ENCODE results near the gene MERTK. TPM values are rescaled to one million over a fixed set of nuclear protein-coding genes. Genes with fewer than 3 reads are reported as not detected.
"Not testable (repeated sequence)": the region's sequence is repeated elsewhere in the genome, so short reads cannot be mapped to it uniquely, and the experiment has no call there.

MERTK gene
- total RNA-seq, 1 donor from 2014 or later: 6.6 TPM

GRCh38 chr2:112023707-112024106 lies 125.3 kb downstream of the MERTK start:
- intact Hi-C loops (cut with DNase I): no loop called here
- DNase-seq (ENCODE audit: missing footprints) (no peak), ATAC-seq (no peak)

- intact Hi-C loops (cut with DNase I): no loop called here
- DNase-seq (ENCODE audit: missing footprints): no peak
- ATAC-seq: no peak
Observed at GRCh38 chr2:112024231-112024630, 125.8 kb downstream of the MERTK start.

- no peak for ATAC-seq
- DNase-seq (ENCODE audit: missing footprints): no peak
- intact Hi-C loops (cut with DNase I): no loop called here
Observed at GRCh38 chr2:112024896-112025491, 126.6 kb downstream of the MERTK start.

GRCh38 chr2:112026509-112026908 lies 128.1 kb downstream of the MERTK start:
- DNase-seq (ENCODE audit: missing footprints) (no peak), ATAC-seq (no peak)
- intact Hi-C loops (cut with DNase I): no loop called here

DNA sequence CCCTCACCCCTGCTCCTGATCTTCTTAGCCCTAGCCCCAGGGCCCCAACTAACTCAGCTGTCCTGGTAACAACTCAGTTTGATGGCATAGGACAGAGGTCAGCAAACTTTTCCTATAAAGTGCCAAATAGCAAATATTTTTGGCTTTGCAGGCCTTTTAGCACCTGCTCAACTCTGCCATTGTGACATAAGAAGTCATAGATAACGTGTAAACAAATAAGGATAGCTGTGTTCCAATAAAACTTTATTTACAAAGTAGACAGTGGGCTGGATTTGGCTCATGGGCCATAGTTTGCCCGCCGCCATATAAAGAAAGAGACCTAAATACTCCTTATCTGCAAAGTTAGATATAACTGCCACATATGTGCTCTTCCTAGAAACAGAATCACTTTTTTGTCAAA lies 129.4 kb downstream of the MERTK start:
- no peak for ATAC-seq
- intact Hi-C loops (cut with DNase I): no loop called here

GRCh38 chr2:112029164-112029563 lies 130.8 kb downstream of the MERTK start:
- ATAC-seq (no peak), DNase-seq (ENCODE audit: missing footprints) (no peak)
- intact Hi-C loops (cut with DNase I): no loop called here

More for the DNA sequence above, 129.4 kb downstream of the MERTK start:
- DNase-seq (ENCODE audit: missing footprints): no peak

GRCh38 chr2:112031473-112032223 lies 133.2 kb downstream of the MERTK start:
- intact Hi-C loops (cut with DNase I): no loop called here
- DNase-seq (ENCODE audit: missing footprints): no peak
- ATAC-seq: peak; percentile 47

GRCh38 chr2:112032224-112032586 lies 133.8 kb downstream of the MERTK start:
- ATAC-seq (peak; percentile 23), DNase-seq (ENCODE audit: missing footprints) (no peak)
- intact Hi-C loops (cut with DNase I): no loop called here

- ATAC-seq (peak; percentile 69), DNase-seq (ENCODE audit: missing footprints) (no peak)
- intact Hi-C loops (cut with DNase I): no loop called here
Observed at GRCh38 chr2:112032689-112033465, 134.5 kb downstream of the MERTK start.

DNA sequence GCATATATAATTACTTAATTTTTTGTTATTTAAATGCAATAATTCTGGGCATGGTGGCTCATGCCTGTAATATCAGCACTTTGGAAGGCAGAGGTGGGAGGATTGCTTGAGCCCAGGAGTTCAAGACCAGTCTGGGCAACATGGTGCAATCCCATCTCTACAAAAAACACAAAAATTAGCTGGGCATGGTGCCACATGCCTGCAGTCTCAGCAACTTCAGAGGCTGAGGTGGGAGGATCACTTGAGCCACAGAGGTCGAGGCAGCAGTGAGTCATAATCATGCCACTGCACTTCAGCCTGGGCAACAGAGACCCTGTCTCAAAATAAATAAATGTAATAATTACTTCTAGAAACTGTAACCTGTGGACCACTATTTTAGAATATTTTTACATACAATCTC lies 135.2 kb downstream of the MERTK start:
- no peak for DNase-seq (ENCODE audit: missing footprints)
- ATAC-seq: no peak
- intact Hi-C loops (cut with DNase I): no loop called here

DNA sequence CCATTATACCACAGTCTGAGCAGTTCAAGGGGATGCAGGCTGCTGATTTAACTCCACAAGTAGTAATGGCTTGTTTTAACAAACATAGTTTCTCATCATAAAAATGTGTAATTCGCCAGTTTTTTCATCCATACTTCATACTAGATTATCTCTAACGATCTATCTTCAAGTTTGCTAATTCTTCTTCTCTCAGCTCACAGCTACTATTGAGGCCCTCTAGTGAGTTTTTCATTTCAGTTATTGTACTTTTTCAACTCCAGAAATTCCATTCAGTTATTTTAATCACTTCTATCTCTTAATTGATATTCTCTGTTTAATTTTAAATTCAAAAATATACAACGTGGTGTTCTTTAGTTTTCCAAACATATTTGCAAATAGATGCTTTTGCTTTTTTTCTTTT lies 136.5 kb downstream of the MERTK start:
- no peak for DNase-seq (ENCODE audit: missing footprints)
- ATAC-seq: no peak
- intact Hi-C loops (cut with DNase I): no loop called here

GRCh38 chr2:112035786-112036185 lies 137.4 kb downstream of the MERTK start:
- DNase-seq (ENCODE audit: missing footprints): no peak
- ATAC-seq: no peak
- intact Hi-C loops (cut with DNase I): no loop called here

DNA sequence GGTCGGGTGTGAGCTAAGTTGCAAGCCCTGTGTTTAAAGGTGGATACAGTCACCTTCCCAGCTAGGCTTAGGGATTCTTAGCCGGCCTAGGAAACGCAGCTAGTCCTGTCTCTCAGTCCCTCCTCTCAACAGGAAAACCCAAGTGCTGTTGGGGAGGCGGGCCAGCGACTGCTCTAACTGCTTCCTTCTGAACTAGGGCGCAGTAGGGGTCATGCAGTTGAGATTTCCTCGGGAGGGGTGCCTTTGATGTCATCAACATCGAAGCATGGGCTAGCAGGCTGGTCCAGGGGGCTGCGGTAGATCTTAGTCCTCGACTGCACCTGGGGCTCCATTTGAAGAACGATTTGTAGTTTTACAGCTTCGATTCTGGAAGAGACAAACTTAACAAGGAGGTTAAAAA lies 141.1 kb downstream of the MERTK start:
- DNase-seq (ENCODE audit: missing footprints); intact Hi-C loops (cut with DNase I); ATAC-seq: not testable (repeated sequence)

GRCh38 chr2:112040066-112040465 lies 141.7 kb downstream of the MERTK start:
- intact Hi-C loops (cut with DNase I); DNase-seq (ENCODE audit: missing footprints); ATAC-seq: not testable (repeated sequence)

GRCh38 chr2:112041460-112041859 lies 143.1 kb downstream of the MERTK start:
- intact Hi-C loops (cut with DNase I); DNase-seq (ENCODE audit: missing footprints); ATAC-seq: not testable (repeated sequence)

DNA sequence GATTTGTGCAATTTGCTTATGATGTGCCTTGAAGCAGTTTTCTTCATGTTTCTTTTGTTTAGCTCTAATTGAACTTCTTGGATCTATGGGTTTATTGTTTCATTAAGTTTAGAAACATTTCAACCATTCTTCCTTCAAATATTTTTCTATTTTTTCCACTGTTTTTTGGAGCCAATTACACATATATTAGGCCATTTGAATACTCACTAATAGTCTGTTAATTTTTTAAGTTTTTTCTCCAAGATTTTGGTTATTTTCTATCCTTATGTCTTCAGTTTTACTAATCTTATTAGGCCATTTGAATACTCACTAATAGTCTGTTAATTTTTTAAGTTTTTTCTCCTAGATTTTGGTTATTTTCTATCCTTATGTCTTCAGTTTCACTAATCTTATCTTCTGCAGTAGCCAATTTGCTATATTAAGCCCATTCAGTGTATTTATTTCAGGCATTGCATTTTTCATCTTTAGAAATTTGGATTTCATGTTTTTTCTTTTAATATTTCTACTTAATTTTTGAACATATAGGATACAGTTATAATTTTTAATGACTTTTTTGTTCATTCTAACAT lies 147.1 kb downstream of the MERTK start:
- no peak for DNase-seq (ENCODE audit: missing footprints)
- ATAC-seq: no peak
- intact Hi-C loops (cut with DNase I): no loop called here

GRCh38 chr2:112046231-112046630 lies 147.8 kb downstream of the MERTK start:
- DNase-seq (ENCODE audit: missing footprints): no peak
- intact Hi-C loops (cut with DNase I): no loop called here
- ATAC-seq: no peak

GRCh38 chr2:112047537-112048235 lies 149.3 kb downstream of the MERTK start:
- peak; percentile 81 for ATAC-seq
- DNase-seq (ENCODE audit: missing footprints): no peak
- intact Hi-C loops (cut with DNase I): loop anchor here (1.0 kb wide), 3 partner anchors 149 to 163 kb away; partner anchors contain the start of genes ANAPC1 and MERTK

DNA sequence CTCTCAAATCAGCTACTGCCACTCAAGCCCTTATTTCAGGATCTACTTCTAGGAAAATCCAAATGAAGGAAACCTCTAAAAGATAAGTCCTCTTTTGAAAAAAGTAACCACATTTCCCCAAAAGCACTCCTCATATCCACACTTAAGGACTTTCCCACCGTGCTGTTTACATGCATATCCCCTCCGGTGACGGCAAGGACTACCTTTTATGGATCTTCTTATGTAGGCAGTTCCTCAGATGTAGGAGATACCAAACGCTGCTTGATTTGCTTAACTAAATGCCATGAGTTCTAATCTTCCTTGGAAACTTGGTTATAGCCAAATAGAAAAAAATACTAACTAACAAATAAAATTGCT lies 149.8 kb downstream of the MERTK start:
- intact Hi-C loops (cut with DNase I): loop anchor here (1.0 kb wide), 2 partner anchors 150 to 161 kb away; partner anchors contain the start of gene MERTK
- no peak for DNase-seq (ENCODE audit: missing footprints)
- ATAC-seq: no peak
